Vagina (tissue), 2 donors: ENCODE results near the gene IRF2.

ENCODE experiments used
- POLR2A ChIP-seq, 2 donors: fragments of 450-650 bp; IDR thresholded peaks; one replicate each; pipeline ENCODE4 v1.6.1; 2017; ENCODE audit warnings: antibody characterized with exemption in 2 of 2, mild to moderate bottlenecking in 2 of 2, moderate library complexity in 2 of 2
- POLR2AphosphoS5 ChIP-seq, 2 donors: sonication (generic); formaldehyde crosslinking; IDR thresholded peaks; one replicate each; pipeline ENCODE4 v1.9.0; 2017; ENCODE audit warnings: antibody characterized with exemption in 2 of 2, mild to moderate bottlenecking in 2 of 2, low read depth in 1 of 2; ENCODE audit not compliant: insufficient read depth in 1 of 2
- TF ChIP-seq, protein P1 (sequence below), 3 experiments: fragments of 450-650 bp in 2 of 3; fragments of 200-600 bp in 1 of 3; sonication (generic) in 1 of 3; IDR thresholded peaks; one replicate each; pipeline ENCODE4 v1.5.1; 2017 to 2019; ENCODE audit warnings: antibody characterized with exemption in 3 of 3, mild to moderate bottlenecking in 2 of 3, moderate library complexity in 2 of 3

DNA sequence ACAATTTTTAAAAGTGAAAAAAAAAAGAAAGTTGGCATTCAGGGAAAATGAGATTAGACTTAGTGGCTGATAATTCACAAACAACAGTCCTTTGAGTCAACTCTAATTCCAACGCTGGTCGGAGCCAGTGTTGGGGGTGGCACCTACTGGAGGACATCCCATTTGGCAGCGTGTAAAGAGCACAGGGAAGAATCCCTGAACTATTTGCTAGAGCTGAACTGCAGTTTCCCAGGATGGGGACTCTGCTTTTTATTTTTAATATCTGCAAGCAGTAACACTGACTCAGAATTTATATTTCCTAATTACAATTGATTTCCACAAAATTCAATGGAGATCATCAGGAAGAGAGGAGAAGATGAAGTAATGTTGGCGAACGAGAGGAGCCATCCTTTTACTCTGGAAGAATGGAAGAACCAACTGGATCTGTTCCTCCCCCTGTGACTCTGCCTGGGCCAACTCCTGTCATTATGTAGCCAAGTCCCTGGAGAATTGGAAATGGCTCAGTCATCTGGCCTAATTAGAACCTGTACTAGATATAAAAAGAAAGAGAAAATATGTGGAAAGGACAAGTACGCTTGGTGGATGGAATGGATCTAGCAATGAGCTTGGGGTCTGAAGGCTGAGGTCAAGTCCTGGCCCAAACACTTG lies 76.7 kb downstream of the IRF2 start:
- TF ChIP-seq, protein P1, sequence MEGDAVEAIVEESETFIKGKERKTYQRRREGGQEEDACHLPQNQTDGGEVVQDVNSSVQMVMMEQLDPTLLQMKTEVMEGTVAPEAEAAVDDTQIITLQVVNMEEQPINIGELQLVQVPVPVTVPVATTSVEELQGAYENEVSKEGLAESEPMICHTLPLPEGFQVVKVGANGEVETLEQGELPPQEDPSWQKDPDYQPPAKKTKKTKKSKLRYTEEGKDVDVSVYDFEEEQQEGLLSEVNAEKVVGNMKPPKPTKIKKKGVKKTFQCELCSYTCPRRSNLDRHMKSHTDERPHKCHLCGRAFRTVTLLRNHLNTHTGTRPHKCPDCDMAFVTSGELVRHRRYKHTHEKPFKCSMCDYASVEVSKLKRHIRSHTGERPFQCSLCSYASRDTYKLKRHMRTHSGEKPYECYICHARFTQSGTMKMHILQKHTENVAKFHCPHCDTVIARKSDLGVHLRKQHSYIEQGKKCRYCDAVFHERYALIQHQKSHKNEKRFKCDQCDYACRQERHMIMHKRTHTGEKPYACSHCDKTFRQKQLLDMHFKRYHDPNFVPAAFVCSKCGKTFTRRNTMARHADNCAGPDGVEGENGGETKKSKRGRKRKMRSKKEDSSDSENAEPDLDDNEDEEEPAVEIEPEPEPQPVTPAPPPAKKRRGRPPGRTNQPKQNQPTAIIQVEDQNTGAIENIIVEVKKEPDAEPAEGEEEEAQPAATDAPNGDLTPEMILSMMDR (IDR thresholded peaks at IDR 0.05): no peak
- TF ChIP-seq POLR2A (IDR thresholded peaks at IDR 0.05) (no peak), POLR2AphosphoS5 (IDR thresholded peaks at IDR 0.05; ENCODE audit: insufficient read depth in 1 of 2, low read depth in 1 of 2) (no peak)
